Measurements from ENCODE around the gene CCNY. TPM values are rescaled to one million over a fixed set of nuclear protein-coding genes. Genes with fewer than 3 reads are reported as not detected.

CCNY gene
- polyA plus RNA-seq, 1 experiment = 39.0 TPM

- H3K27me3 ChIP-seq (ENCODE audit: control insufficient read depth, insufficient read depth, low read length) = peaks cover 12% of the 10 kb centered on the region
- H3K4me3 ChIP-seq (ENCODE audit: low read depth, low read length) = no peak overlapping the region
- no peak for DNase-seq (ENCODE audit: low read depth)
- TF ChIP-seq CTCF (IDR thresholded peaks at IDR 0.05; ENCODE audit: insufficient read depth, low read depth, low read length) = no peak
- ChIA-PET CTCF (interaction anchor here (1.0 to 1.1 kb wide), 2 partner anchors 8 to 353 kb away, joined by 3 to 5 read pairs; no protein-coding TSS in a partner anchor), POLR2A (no interaction called here)
- no peaks in the 10 kb centered on the region for H3K36me3 ChIP-seq (ENCODE audit: control insufficient read depth, insufficient read depth, low read length)
These were observed 256.1 kb downstream of the CCNY start for GRCh38 chr10:35592441-35592840.

- no peak overlapping the region for H3K4me3 ChIP-seq (ENCODE audit: low read depth, low read length)
- CTCF ChIA-PET = interaction anchor here (0.7 to 1.4 kb wide), 3 partner anchors 13 to 370 kb away, joined by 3 read pairs; no protein-coding TSS in a partner anchor
- DNase-seq (ENCODE audit: low read depth) = no peak
- H3K36me3 ChIP-seq (ENCODE audit: control insufficient read depth, insufficient read depth, low read length) = no peaks in the 10 kb centered on the region
- no peak for TF ChIP-seq CTCF (IDR thresholded peaks at IDR 0.05; ENCODE audit: insufficient read depth, low read depth, low read length)
- POLR2A ChIA-PET = interaction anchor here (0.6 kb wide), 1 partner anchor 213 kb away, joined by 15 read pairs; no protein-coding TSS in a partner anchor
- peaks cover 14% of the 10 kb centered on the region for H3K27me3 ChIP-seq (ENCODE audit: control insufficient read depth, insufficient read depth, low read length)
These were observed 258.1 kb downstream of the CCNY start for GRCh38 chr10:35594115-35595079.

- ChIA-PET POLR2A (no interaction called here), CTCF (no interaction called here)
- Histone ChIP-seq H3K27me3 (ENCODE audit: control insufficient read depth, insufficient read depth, low read length) (peaks cover 16% of the 10 kb centered on the region), H3K4me3 (ENCODE audit: low read depth, low read length) (no peak overlapping the region), H3K36me3 (ENCODE audit: control insufficient read depth, insufficient read depth, low read length) (no peaks in the 10 kb centered on the region)
- no peak for TF ChIP-seq CTCF (IDR thresholded peaks at IDR 0.05; ENCODE audit: insufficient read depth, low read depth, low read length)
- no peak for DNase-seq (ENCODE audit: low read depth)
These were observed 258.8 kb downstream of the CCNY start for GRCh38 chr10:35595106-35595505.

GRCh38 chr10:35598379-35598778 lies 262.1 kb downstream of the CCNY start:
- Histone ChIP-seq H3K27me3 (ENCODE audit: control insufficient read depth, insufficient read depth, low read length) (peaks cover 14% of the 10 kb centered on the region), H3K4me3 (ENCODE audit: low read depth, low read length) (no peak overlapping the region), H3K36me3 (ENCODE audit: control insufficient read depth, insufficient read depth, low read length) (no peaks in the 10 kb centered on the region)
- TF ChIP-seq CTCF (IDR thresholded peaks at IDR 0.05; ENCODE audit: insufficient read depth, low read depth, low read length) = peak; percentile 59
- POLR2A ChIA-PET = no interaction called here
- no peak for DNase-seq (ENCODE audit: low read depth)
- CTCF ChIA-PET = interaction anchor here (0.9 to 1.1 kb wide), 2 partner anchors 18 to 359 kb away, joined by 3 to 4 read pairs; no protein-coding TSS in a partner anchor

GRCh38 chr10:35600193-35600592 lies 263.9 kb downstream of the CCNY start:
- Histone ChIP-seq H3K4me3 (ENCODE audit: low read depth, low read length) (no peak overlapping the region), H3K27me3 (ENCODE audit: control insufficient read depth, insufficient read depth, low read length) (peaks cover 7% of the 10 kb centered on the region), H3K36me3 (ENCODE audit: control insufficient read depth, insufficient read depth, low read length) (no peaks in the 10 kb centered on the region)
- no peak for DNase-seq (ENCODE audit: low read depth)
- POLR2A ChIA-PET = no interaction called here
- TF ChIP-seq CTCF (IDR thresholded peaks at IDR 0.05; ENCODE audit: insufficient read depth, low read depth, low read length) = peak; percentile 18; the same call in 1 of the 2 replicates
- CTCF ChIA-PET = interaction anchor here (1.1 kb wide), 3 partner anchors 9 to 360 kb away, joined by 3 to 5 read pairs (median 4); no protein-coding TSS in a partner anchor

Measured in BJ (cell line).